Keratinocyte (primary cell): ENCODE data around the gene GEMIN5. TPM values are rescaled to one million over a fixed set of nuclear protein-coding genes. Genes with fewer than 3 reads are reported as not detected.

Experiments used
- DNase-seq: peaks from one replicate; pipeline ENCODE4 v3.0.0-alpha.2; 2011; ENCODE audit warnings: low read depth, missing footprints, low spot score
- FAIRE-seq: peaks from 2 replicates; lab custom pipeline; 2011; peaks lifted over from hg19 to GRCh38; lab: Jason Lieb, UNC
- H2AFZ ChIP-seq: 2 replicates; pipeline ENCODE4 v1.6.0; 2012; ENCODE audit warnings: low read length, control low read depth, inconsistent platforms; ENCODE audit not compliant: control insufficient read depth
- H3K27ac ChIP-seq: 2 replicates; pipeline ENCODE4 v1.5.1; 2011; ENCODE audit warnings: low read length; ENCODE audit not compliant: control insufficient read depth, insufficient read depth
- H3K27me3 ChIP-seq: 3 replicates; pipeline ENCODE4 v1.6.0; 2011; ENCODE audit warnings: low read length; ENCODE audit not compliant: control insufficient read depth, insufficient read depth; ENCODE audit errors: extremely low read depth
- H3K36me3 ChIP-seq, 2 experiments: 2 replicates in 1 of 2; 3 replicates in 1 of 2; pipeline ENCODE4 v1.5.1; 2011; ENCODE audit warnings: low read length in 2 of 2, mild to moderate bottlenecking in 1 of 2; ENCODE audit not compliant: control insufficient read depth in 2 of 2, insufficient read depth in 2 of 2; ENCODE audit errors: extremely low read depth in 1 of 2
- H3K4me1 ChIP-seq: 3 replicates; pipeline ENCODE4 v1.5.1; 2011; ENCODE audit warnings: low read length; ENCODE audit not compliant: control insufficient read depth, insufficient read depth; ENCODE audit errors: extremely low read depth
- H3K4me2 ChIP-seq: 3 replicates; pipeline ENCODE4 v1.6.0; 2011; ENCODE audit warnings: low read depth, low read length; ENCODE audit not compliant: control insufficient read depth, insufficient read depth; ENCODE audit errors: extremely low read depth
- H3K4me3 ChIP-seq, 3 experiments: fragments of 200-600 bp in 1 of 3; sonication (generic) in 1 of 3; 2 replicates in 2 of 3; 3 replicates in 1 of 3; pipeline ENCODE4 v1.5.1; 2011 to 2016; ENCODE audit warnings: low read length in 3 of 3, mild to moderate bottlenecking in 3 of 3, control low read depth in 2 of 3, inconsistent platforms in 1 of 3, low read depth in 1 of 3, mixed read lengths in 1 of 3, mixed run types in 1 of 3, moderate library complexity in 1 of 3; ENCODE audit not compliant: control insufficient read depth in 2 of 3, insufficient read depth in 2 of 3; ENCODE audit errors: extremely low read depth in 1 of 3
- H3K79me2 ChIP-seq: 2 replicates; pipeline ENCODE4 v1.6.0; 2012; ENCODE audit warnings: low read length; ENCODE audit not compliant: control insufficient read depth, insufficient read depth
- H3K9ac ChIP-seq: 3 replicates; pipeline ENCODE4 v1.6.0; 2011; ENCODE audit warnings: low read length; ENCODE audit not compliant: control insufficient read depth, insufficient read depth; ENCODE audit errors: extremely low read depth
- H3K9me1 ChIP-seq: 3 replicates; pipeline ENCODE4 v1.6.0; 2011; ENCODE audit warnings: low read length; ENCODE audit not compliant: control insufficient read depth, insufficient read depth; ENCODE audit errors: extremely low read depth
- H3K9me3 ChIP-seq: 2 replicates; pipeline ENCODE4 v1.5.1; 2012; ENCODE audit warnings: low read depth, low read length; ENCODE audit not compliant: control insufficient read depth
- H4K20me1 ChIP-seq: 3 replicates; pipeline ENCODE4 v1.6.0; 2011; ENCODE audit warnings: low read length; ENCODE audit not compliant: control insufficient read depth, insufficient read depth; ENCODE audit errors: extremely low read depth
- CTCF ChIP-seq, 3 experiments: IDR thresholded peaks in 1 of 3; conservative IDR thresholded peaks in 1 of 3; optimal IDR thresholded peaks in 1 of 3; 2 replicates in 2 of 3; 3 replicates in 1 of 3; pipeline versions ENCODE3 to v1.5.1; 2011; ENCODE audit warnings: low read length in 3 of 3, mild to moderate bottlenecking in 3 of 3, moderate library complexity in 2 of 3, control low read depth in 1 of 3, inconsistent platforms in 1 of 3; ENCODE audit not compliant: insufficient read depth in 2 of 3; ENCODE audit errors: extremely low read depth in 1 of 3
- EZH2 ChIP-seq: IDR thresholded peaks from one replicate; pipeline ENCODE4 v1.6.1; 2012; ENCODE audit warnings: inconsistent platforms, mild to moderate bottlenecking, low read length, moderate library complexity
- dilution Hi-C: fragments of 300-500 bp; cut with MboI; formaldehyde crosslinking; loops from one replicate; pipeline ENCODE4 v1.7.0; 2020; ENCODE audit warnings: low sequenced_read_pairs; ENCODE audit not compliant: extremely low pct_ligation_motif_present
- polyA plus RNA-seq, 5 experiments: library from polyadenylated mRNA; depleted of rRNA in 3 of 5; stranded (reverse) in 3 of 5; stranded (forward) in 1 of 5; unstranded in 1 of 5; fragments of >200 nt; gene quantifications; 1 replicate in 1 of 5; 2 replicates in 3 of 5; 3 replicates in 1 of 5; pipeline versions ENCODE4 v1.2.1 to v1.2.3, GENCODE V29; 2011 to 2012; ENCODE audit warnings: missing spikeins in 2 of 5, low read depth in 1 of 5, low replicate concordance in 1 of 5

The GEMIN5 gene
- polyA plus RNA-seq, 1 donor (not counting 4 experiments of a cell fraction or from before 2014, with no cell fraction given), result 12.5 TPM

- no peaks in the 10 kb centered on the region for H3K9me1 ChIP-seq
- FAIRE-seq (no peak), DNase-seq (no peak)
- dilution Hi-C loops, result no loop called here
- no peaks in the 10 kb centered on the region for H3K9me3 ChIP-seq
- no peaks in the 10 kb centered on the region for H3K27me3 ChIP-seq
- H3K4me1 ChIP-seq, result no peaks in the 10 kb centered on the region
- H3K36me3 ChIP-seq, result peaks cover 21 to 27% of the 10 kb centered on the region in 2 experiments
- H4K20me1 ChIP-seq, result no peaks in the 10 kb centered on the region
- H3K27ac ChIP-seq, result no peak overlapping the region
- H2AFZ ChIP-seq, result no peak overlapping the region
- H3K9ac ChIP-seq, result no peak overlapping the region
- H3K4me2 ChIP-seq, result no peak overlapping the region
- H3K79me2 ChIP-seq, result no peaks in the 10 kb centered on the region
- H3K4me3 ChIP-seq, result no peak overlapping the region
- TF ChIP-seq EZH2, result no peak
- TF ChIP-seq CTCF (optimal IDR thresholded peaks at IDR 0.05 in 1 of 3, IDR thresholded peaks at IDR 0.05 in 1 of 3, conservative IDR thresholded peaks at IDR 0.05 in 1 of 3; ENCODE audit: extremely low read depth in 1 of 3, insufficient read depth in 2 of 3, low read length in 3 of 3), result no peak
These were observed 14.3 kb downstream of the GEMIN5 start for GRCh38 chr5:154923441-154924430.

- dilution Hi-C loops, result no loop called here
- DNase-seq (no peak), FAIRE-seq (no peak)
- TF ChIP-seq CTCF (optimal IDR thresholded peaks at IDR 0.05 in 1 of 3, IDR thresholded peaks at IDR 0.05 in 1 of 3, conservative IDR thresholded peaks at IDR 0.05 in 1 of 3; ENCODE audit: extremely low read depth in 1 of 3, insufficient read depth in 2 of 3, low read length in 3 of 3) (no peak), EZH2 (no peak)
- H3K36me3 ChIP-seq, result peaks cover 9 to 10% of the 10 kb centered on the region in 2 experiments
- no peaks in the 10 kb centered on the region for H3K27me3 ChIP-seq
- no peaks in the 10 kb centered on the region for H3K79me2 ChIP-seq
- no peaks in the 10 kb centered on the region for H3K9me1 ChIP-seq
- no peaks in the 10 kb centered on the region for H3K9me3 ChIP-seq
- no peak overlapping the region for H3K9ac ChIP-seq
- no peak overlapping the region for H3K27ac ChIP-seq
- H3K4me2 ChIP-seq, result no peak overlapping the region
- no peaks in the 10 kb centered on the region for H4K20me1 ChIP-seq
- no peaks in the 10 kb centered on the region for H3K4me1 ChIP-seq
- H3K4me3 ChIP-seq, result no peak overlapping the region
- no peak overlapping the region for H2AFZ ChIP-seq
These were observed 20.3 kb downstream of the GEMIN5 start for GRCh38 chr5:154917757-154918156.
